GM12891 (cell line): ENCODE results near the gene TCF7.

Source experiments
- POLR2A ChIP-seq: IDR thresholded peaks from 2 replicates; pipeline ENCODE4 v1.6.1; 2011; ENCODE audit warnings: low read depth, low read length, control low read depth
- POLR2AphosphoS5 ChIP-seq: IDR thresholded peaks from 2 replicates; pipeline ENCODE4 v1.6.1; 2011; ENCODE audit warnings: low read depth, low read length, control low read depth
- SPI1 ChIP-seq: IDR thresholded peaks from 2 replicates; pipeline ENCODE4 v1.6.1; 2011; ENCODE audit warnings: low read depth, low read length, control low read depth
- TAF1 ChIP-seq: IDR thresholded peaks from 2 replicates; pipeline ENCODE4 v1.6.1; 2011; ENCODE audit warnings: low read depth, low read length, control low read depth

GRCh38 chr5:134116789-134117761 lies 2.6 kb downstream of the TCF7 start:
- TF ChIP-seq POLR2A (no peak), TAF1 (no peak), POLR2AphosphoS5 (no peak), SPI1 (no peak)
